HepG2 (cell line): ENCODE measurements around the gene FUCA2. TPM values are rescaled to one million over a fixed set of nuclear protein-coding genes. Genes with fewer than 3 reads are reported as not detected.
"Not testable (repeated sequence)": the region's sequence is repeated elsewhere in the genome, so short reads cannot be mapped to it uniquely, and the experiment has no call there.

ENCODE experiments used
- ATAC-seq: fragments of 200-7000 bp; cut with Tn5 transposase; 3 replicates; pipeline ENCODE4 v1.9.1; 2020; ENCODE audit warnings: mild to moderate bottlenecking, moderate library complexity
- BruUV-seq: library from RNA; stranded (reverse); fragments of 400-500 nt; replicated peaks from 2 replicates; lab custom pipeline; 2021; lab: Mats Ljungman, UMichigan
- CTCF ChIA-PET: fragments of 300-600 bp; formaldehyde crosslinking; extraction: SDS; loops from one replicate; lab custom pipeline; 2021; ENCODE audit warnings: low total read pairs, inconsistent platforms, low intra/inter-chr PET ratio; lab: Yijun Ruan, JAX
- POLR2A ChIA-PET: fragments of 350-600 bp; sonication (Branson Sonifier 250); formaldehyde crosslinking; loops from one replicate; lab custom pipeline; 2020; ENCODE audit warnings: antibody characterized with exemption, inconsistent platforms; lab: Yijun Ruan, JAX
- DNase-seq: peaks from one replicate; pipeline ENCODE4 v3.0.0-alpha.2; 2015; ENCODE audit warnings: low spot score
- FAIRE-seq: peaks from 3 replicates; lab custom pipeline; 2011; peaks lifted over from hg19 to GRCh38; lab: Jason Lieb, UNC
- H2AFZ ChIP-seq: one replicate; pipeline ENCODE4 v1.6.1; 2011; ENCODE audit warnings: low read length, inconsistent platforms
- H3K27ac ChIP-seq: fragments of 300-600 bp; 3 replicates; pipeline ENCODE4 v1.8.0; 2011; ENCODE audit warnings: mixed run types, mild to moderate bottlenecking, mixed read lengths, low read length, inconsistent platforms; ENCODE audit not compliant: insufficient read depth; ENCODE audit errors: extremely low read length
- H3K27me3 ChIP-seq, 2 experiments: fragments of 200-600 bp in 1 of 2; 2 replicates in 1 of 2; 3 replicates in 1 of 2; pipeline versions ENCODE4 v1.6.0 to v1.8.0; 2011; ENCODE audit warnings: low read length in 2 of 2, mild to moderate bottlenecking in 2 of 2, moderate library complexity in 2 of 2, inconsistent platforms in 1 of 2; ENCODE audit not compliant: insufficient read depth in 2 of 2, control insufficient read depth in 1 of 2
- H3K36me3 ChIP-seq, 2 experiments: fragments of 200-600 bp in 1 of 2; replicated peaks in 1 of 2; 2 replicates in 1 of 2; 3 replicates in 1 of 2; pipeline versions ENCODE4 v1.5.1 to v1.8.0; 2011; ENCODE audit warnings: low read length in 2 of 2, inconsistent platforms in 1 of 2; ENCODE audit not compliant: insufficient read depth in 2 of 2, control insufficient read depth in 1 of 2
- H3K4me1 ChIP-seq: 2 replicates; pipeline ENCODE4 v1.5.1; 2012; ENCODE audit warnings: low read length, inconsistent platforms; ENCODE audit not compliant: insufficient read depth
- H3K4me2 ChIP-seq: 2 replicates; pipeline ENCODE4 v1.6.0; 2011; ENCODE audit warnings: low read depth, low read length, inconsistent platforms
- H3K4me3 ChIP-seq, 3 experiments: fragments of 200-600 bp in 1 of 3; sonication (generic), shearing (Covaris generic) in 1 of 3; replicated peaks in 1 of 3; 2 replicates each; pipeline ENCODE4 v1.5.1; 2011 to 2016; ENCODE audit warnings: low read length in 3 of 3, inconsistent platforms in 2 of 3, low read depth in 2 of 3, mild to moderate bottlenecking in 2 of 3, control low read depth in 1 of 3, mixed read lengths in 1 of 3; ENCODE audit not compliant: insufficient read depth in 1 of 3
- H3K79me2 ChIP-seq: one replicate; pipeline ENCODE4 v1.6.1; 2011; ENCODE audit warnings: low read length, inconsistent platforms; ENCODE audit not compliant: insufficient read depth
- H3K9ac ChIP-seq: 2 replicates; pipeline ENCODE4 v1.6.0; 2011; ENCODE audit warnings: mild to moderate bottlenecking, low read depth, low read length, inconsistent platforms; ENCODE audit not compliant: insufficient read depth
- H3K9me3 ChIP-seq: 2 replicates; pipeline ENCODE4 v1.5.1; 2012; ENCODE audit warnings: mild to moderate bottlenecking, low read length
- H4K20me1 ChIP-seq: 2 replicates; pipeline ENCODE4 v1.6.0; 2011; ENCODE audit warnings: inconsistent platforms, mild to moderate bottlenecking, low read length, moderate library complexity; ENCODE audit not compliant: insufficient read depth
- CEBPB ChIP-seq: IDR thresholded peaks from 2 replicates; pipeline ENCODE4 v1.6.1; 2011; ENCODE audit warnings: low read depth, low read length, improper control_type of control experiment, borderline replicate concordance
- CEBPG ChIP-seq: IDR thresholded peaks from 2 replicates; pipeline ENCODE4 v1.6.1; 2016
- NR2C2 ChIP-seq: sonication (generic); formaldehyde crosslinking; IDR thresholded peaks from 2 replicates; pipeline ENCODE4 v1.4.0; 2020; ENCODE audit warnings: missing genetic modification reagents, mild to moderate bottlenecking, moderate library complexity, borderline replicate concordance
- TOE1 ChIP-seq: sonication (generic); formaldehyde crosslinking; IDR thresholded peaks from 2 replicates; pipeline ENCODE4 v1.4.0; 2020; ENCODE audit warnings: mild to moderate bottlenecking, missing genetic modification reagents
- WGBS: methylation state at CpG from one replicate; pipeline ENCODE4 v1.1.6; 2017; ENCODE audit warnings: low lambda C conversion rate; 5-methylcytosine and 5-hydroxymethylcytosine counted together
- in situ Hi-C: cut with HindIII; loops from 2 replicates; pipeline ENCODE4 v1.10.0; 2017; ENCODE audit warnings: low pct_unique_long_range_greater_than_20kb; ENCODE audit not compliant: extremely low pct_ligation_motif_present
- intact Hi-C: fragments of 100-400 bp; cut with micrococcal nuclease; formaldehyde crosslinking; loops from one replicate; pipeline ENCODE4 v1.10.0; 2022; ENCODE audit not compliant: unreplicated experiment
- polyA plus RNA-seq, 8 experiments: library from polyadenylated mRNA; depleted of rRNA in 3 of 8; stranded (reverse) in 7 of 8; unstranded in 1 of 8; fragments of >200 nt; fragmentation: Illumina TruSeq in 4 of 8; extraction: Trizol in 4 of 8; gene quantifications; 2 replicates each; pipeline versions ENCODE4 v1.2.1 to v1.2.3, GENCODE V29; 2011 to 2016; ENCODE audit warnings: low read depth in 4 of 8, missing spikeins in 1 of 8, mixed read lengths in 1 of 8; ENCODE audit not compliant: insufficient read depth in 1 of 8
- total RNA-seq, 5 experiments: library from RNA; depleted of rRNA; stranded (reverse); fragments of >200 nt; fragmentation: Illumina TruSeq; extraction: Trizol; gene quantifications; 2 replicates each; pipeline ENCODE4 v1.2.3, GENCODE V29; 2016; ENCODE audit warnings: low read depth in 1 of 5

FUCA2 gene
- total and polyA plus RNA-seq, 2 of the 13 experiments (the other 11 are each of a cell fraction or from before 2014, with no cell fraction given), result 87.4 to 144 TPM

DNA sequence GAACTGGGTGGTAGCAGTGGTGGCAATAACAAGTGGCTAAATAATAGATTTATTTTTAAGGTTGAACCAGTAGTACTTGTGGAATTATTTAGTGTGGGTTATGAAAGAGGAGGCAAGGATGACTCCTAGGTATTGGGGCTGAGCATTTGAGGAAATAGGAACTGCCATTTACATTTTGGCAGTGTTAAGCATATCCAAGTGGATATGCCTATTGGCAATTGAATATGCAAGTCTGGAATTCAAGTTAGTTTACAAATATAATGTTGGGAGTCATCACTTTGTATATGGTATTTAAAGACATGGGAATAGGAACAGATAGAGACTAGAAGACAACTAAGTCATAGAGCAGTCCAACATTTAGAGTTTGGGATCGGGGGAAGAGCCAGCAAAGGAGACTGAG lies 35.0 kb downstream of the FUCA2 start:
- H3K4me3 ChIP-seq, result no peak overlapping the region
- no peak for TF ChIP-seq TOE1 (CRISPR knock-in tag)
- H4K20me1 ChIP-seq, result no peaks in the 10 kb centered on the region
- H3K36me3 ChIP-seq, result peaks cover 5 to 20% of the 10 kb centered on the region in 2 experiments
- no peak overlapping the region for H3K27ac ChIP-seq
- no peaks in the 10 kb centered on the region for H3K4me1 ChIP-seq
- in situ Hi-C loops, result no loop called here
- POLR2A ChIA-PET, result no interaction called here
- CTCF ChIA-PET, result no interaction called here
- H3K9me3 ChIP-seq, result no peaks in the 10 kb centered on the region
- no peaks in the 10 kb centered on the region for H3K27me3 ChIP-seq
- ATAC-seq, result no peak
- FAIRE-seq, result no peak
- intact Hi-C loops, result no loop called here
- H3K4me2 ChIP-seq, result no peak overlapping the region
- DNase-seq, result no peak
- no TSS peak for BruUV-seq
- H3K79me2 ChIP-seq, result no peaks in the 10 kb centered on the region
- 96% methylated on average over 1 of the region's 1 CpG for WGBS
- no peak overlapping the region for H2AFZ ChIP-seq
- H3K9ac ChIP-seq, result no peak overlapping the region

DNA sequence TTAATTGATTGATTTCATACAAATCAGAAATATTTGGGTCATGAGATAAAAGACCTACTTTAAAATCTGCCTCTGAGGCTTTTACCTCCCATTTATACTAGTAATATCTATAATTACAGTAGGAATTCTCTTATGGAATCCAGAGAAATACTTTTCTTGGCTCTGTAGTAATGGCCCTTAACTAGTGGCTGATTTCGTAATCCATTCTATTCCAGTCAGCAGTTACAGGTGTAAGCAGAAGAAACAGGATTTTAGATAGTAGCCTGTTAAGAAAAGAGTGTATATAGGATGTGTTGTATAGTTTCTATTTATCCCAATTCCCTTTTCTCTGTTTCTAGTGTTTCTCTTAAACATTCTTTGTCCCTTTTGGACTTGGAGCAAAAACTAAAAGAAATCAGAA lies 39.7 kb downstream of the FUCA2 start:
- ATAC-seq, result no peak
- H3K27me3 ChIP-seq, result no peaks in the 10 kb centered on the region
- DNase-seq, result no peak
- intact Hi-C loops (no loop called here), in situ Hi-C loops (no loop called here)
- TF ChIP-seq CEBPB, result peak; percentile 82
- TF ChIP-seq NR2C2 (CRISPR knock-in tag), result no peak
- TF ChIP-seq CEBPG, result 0 out of 2 replicates have a peak, but pooled peaks have one; percentile 18
- peaks cover 4 to 23% of the 10 kb centered on the region in 2 experiments for H3K36me3 ChIP-seq
- no peak overlapping the region for H3K4me3 ChIP-seq
- H3K27ac ChIP-seq, result no peak overlapping the region
- H4K20me1 ChIP-seq, result no peaks in the 10 kb centered on the region
- POLR2A ChIA-PET, result no interaction called here
- no peaks in the 10 kb centered on the region for H3K9me3 ChIP-seq
- H2AFZ ChIP-seq, result no peak overlapping the region
- H3K4me2 ChIP-seq, result no peak overlapping the region
- no peaks in the 10 kb centered on the region for H3K79me2 ChIP-seq
- H3K4me1 ChIP-seq, result no peaks in the 10 kb centered on the region
- BruUV-seq, result no TSS peak
- no peak for FAIRE-seq
- no peak overlapping the region for H3K9ac ChIP-seq
- WGBS, result 100% methylated on average over 1 of the region's 1 CpG
- CTCF ChIA-PET, result no interaction called here

DNA sequence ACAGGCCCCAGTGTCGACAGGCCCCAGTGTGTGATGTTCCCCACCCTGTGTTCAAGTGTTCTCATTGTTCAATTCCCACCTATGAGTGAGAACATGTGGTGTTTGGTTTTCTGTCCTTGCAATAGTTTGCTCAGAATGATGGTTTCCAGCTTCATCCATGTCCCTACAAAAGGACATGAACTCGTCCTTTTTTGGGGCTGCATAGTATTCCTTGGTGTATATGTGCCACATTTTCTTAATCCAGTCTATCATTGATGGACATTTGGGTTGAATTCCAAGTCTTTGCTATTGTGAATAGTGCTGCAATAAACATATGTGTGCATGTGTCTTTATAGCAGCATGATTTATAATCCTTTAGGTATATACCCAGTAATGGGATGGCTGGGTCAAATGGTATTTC lies 42.7 kb downstream of the FUCA2 start:
- POLR2A ChIA-PET, DNase-seq, ATAC-seq, BruUV-seq, FAIRE-seq, H3K9me3 ChIP-seq, H3K79me2 ChIP-seq, intact Hi-C loops, H3K27ac ChIP-seq, H3K9ac ChIP-seq, in situ Hi-C loops, H4K20me1 ChIP-seq, H3K4me3 ChIP-seq, H2AFZ ChIP-seq, H3K27me3 ChIP-seq, H3K4me2 ChIP-seq, CTCF ChIA-PET, H3K4me1 ChIP-seq: not testable (repeated sequence)
- 90% methylated on average over 2 of the region's 2 CpGs for WGBS
- peaks cover 6 to 24% of the 10 kb centered on the region in 2 experiments for H3K36me3 ChIP-seq
